T1000 (cell line): ENCODE data around the gene FIBIN.
A peak's percentile ranks its signal among the peaks of the same experiment; 100 is the strongest.
"Not testable (repeated sequence)": the region's sequence is repeated elsewhere in the genome, so short reads cannot be mapped to it uniquely, and the experiment has no call there.

ENCODE experiments used
- DNase-seq: peaks from one replicate; lab custom pipeline; 2025; ENCODE audit warnings: mixed read lengths; lab: John Stamatoyannopoulos, UW

The FIBIN gene

DNA sequence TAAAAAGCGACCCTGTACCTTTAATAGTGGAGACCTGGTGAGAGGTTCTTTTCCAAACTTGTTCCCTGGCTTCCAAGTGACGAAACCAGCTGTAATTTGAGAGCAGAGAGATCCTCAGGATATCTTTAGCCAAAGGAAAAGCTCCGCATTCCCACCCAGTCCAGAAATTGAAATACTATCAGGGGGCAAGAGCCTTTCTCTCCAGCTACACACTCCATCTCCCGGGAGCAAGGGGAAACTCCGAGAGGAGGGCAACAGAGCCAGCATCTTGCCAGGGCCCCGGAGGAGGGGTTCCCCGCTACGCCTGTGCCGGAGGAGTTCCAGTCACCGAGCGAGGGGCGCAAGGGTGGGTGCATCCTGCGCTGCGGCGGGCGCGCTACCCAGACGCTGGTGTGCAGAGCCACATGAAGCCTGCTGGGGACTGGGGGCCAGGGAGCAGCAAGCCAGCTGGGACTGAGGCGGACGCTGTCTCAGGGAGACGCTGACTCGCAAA lies at the start of gene FIBIN:
Gene FIBIN (plus strand): TSS at position 148 of the 493 bp plus-strand sequence. CDS start 415 bp downstream, outside the sequence.
- no peak for DNase-seq

GRCh38 chr11:26944866-26945664 lies 48.8 kb upstream of the FIBIN start:
- no peak for DNase-seq

- DNase-seq: no peak
Measured at GRCh38 chr11:26946257-26946716, 47.6 kb upstream of the FIBIN start.

- peak; percentile 74 for DNase-seq
Measured at GRCh38 chr11:26947379-26947844, 46.5 kb upstream of the FIBIN start.

- DNase-seq: no peak
Measured at GRCh38 chr11:26947904-26948639, 45.8 kb upstream of the FIBIN start.

- DNase-seq: no peak
Measured at GRCh38 chr11:26948881-26949280, 45.0 kb upstream of the FIBIN start.

- DNase-seq: no peak
Measured at GRCh38 chr11:26949846-26950245, 44.1 kb upstream of the FIBIN start.

GRCh38 chr11:26950260-26950719 lies 43.6 kb upstream of the FIBIN start:
- peak; percentile 3 for DNase-seq

DNA sequence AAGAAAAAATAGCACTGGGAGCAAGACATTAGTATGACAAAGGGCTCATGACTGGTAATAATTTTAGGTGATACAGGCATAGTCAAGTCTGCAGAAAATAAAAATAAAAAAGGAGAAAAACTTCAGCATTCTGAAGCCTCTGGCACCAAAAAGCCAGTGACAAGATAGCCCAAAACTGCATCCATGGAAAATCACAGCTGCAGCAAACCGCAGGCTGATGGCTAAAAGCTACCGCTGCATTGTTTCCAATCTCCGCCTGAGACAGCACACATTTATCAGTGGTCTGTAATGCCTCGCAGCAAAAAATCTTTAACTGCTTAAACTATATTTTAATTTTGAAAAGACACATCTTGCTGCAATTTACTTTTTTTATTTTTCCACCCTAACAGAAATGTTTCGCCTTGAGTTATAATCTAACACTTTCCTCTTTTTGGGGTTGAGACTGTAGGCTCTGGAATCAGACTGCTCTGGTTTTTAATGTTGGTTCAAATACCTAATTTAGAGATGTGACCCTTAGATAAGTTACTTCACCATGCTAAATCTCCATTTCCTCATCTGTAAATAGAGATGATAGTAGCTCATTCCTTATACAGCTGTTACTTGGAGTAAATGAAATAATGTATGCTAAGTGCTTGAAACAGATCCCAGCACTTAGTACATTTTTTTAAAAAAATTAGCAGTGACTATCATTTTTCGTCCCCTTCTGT lies 42.0 kb upstream of the FIBIN start:
- DNase-seq: no peak

DNA sequence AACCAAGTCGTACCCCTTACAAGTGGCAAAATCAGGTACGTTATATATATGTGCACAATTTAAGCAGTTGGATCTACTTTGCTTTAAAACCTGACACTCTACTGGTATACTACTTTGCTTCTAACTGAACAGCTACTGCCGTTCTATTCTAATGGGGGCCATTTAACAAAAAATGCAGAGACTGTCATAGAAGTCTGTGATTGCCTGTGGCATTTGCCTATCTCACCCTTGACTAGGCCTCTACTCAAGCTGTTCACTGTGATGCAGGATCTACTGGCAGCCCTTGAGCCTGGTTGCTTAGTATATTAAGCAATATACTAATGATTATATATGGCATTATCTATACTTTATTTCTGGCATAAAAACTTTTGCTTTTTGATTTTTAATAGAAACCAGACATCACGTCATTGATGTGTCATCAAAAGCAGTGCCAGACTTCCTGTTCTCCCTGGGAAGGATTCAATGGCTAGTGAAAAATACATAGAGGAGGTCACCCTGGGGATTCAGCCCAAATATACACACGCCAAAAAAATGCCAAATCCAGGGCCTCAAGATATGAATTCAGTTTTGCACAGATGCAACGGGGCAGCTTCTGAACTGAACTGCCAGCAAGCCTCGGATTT lies 40.0 kb upstream of the FIBIN start:
- DNase-seq: no peak

GRCh38 chr11:26958005-26958701 lies 35.8 kb upstream of the FIBIN start:
- no peak for DNase-seq

DNA sequence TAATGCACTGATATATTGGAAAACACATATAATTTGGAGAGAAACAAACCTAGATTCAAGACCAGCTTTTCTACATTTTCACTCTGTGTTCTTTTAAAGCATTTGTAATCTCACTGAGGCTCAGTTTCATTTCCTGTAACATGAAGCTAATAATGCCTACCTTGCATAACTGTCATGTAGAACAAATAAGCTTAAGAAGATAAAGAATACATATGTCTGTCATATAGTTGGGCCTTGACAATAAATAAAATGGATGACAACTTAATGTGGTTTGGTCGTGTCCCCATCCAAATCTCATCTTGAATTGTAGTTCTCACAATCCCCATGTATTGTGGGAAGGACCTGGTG lies 35.2 kb upstream of the FIBIN start:
- no peak for DNase-seq

DNA sequence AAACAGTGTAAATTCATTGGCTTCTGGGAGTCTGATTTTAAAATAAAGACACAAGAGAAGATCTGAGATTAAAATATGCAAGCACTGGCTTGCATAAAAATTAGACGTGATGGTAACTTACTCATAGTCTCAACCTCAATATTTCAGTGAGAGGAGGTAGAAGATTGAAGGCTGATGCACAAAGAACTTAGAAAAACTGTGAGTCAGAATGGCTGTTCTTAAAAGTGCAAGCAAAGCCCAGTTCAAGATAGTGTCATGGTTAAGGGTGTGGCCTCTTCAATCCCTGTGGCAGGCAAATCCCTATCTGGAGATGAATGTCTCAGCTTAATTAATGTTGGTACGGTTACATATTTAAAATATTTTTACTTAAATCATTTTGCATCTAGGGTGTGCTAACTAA lies 33.6 kb upstream of the FIBIN start:
- no peak for DNase-seq

DNA sequence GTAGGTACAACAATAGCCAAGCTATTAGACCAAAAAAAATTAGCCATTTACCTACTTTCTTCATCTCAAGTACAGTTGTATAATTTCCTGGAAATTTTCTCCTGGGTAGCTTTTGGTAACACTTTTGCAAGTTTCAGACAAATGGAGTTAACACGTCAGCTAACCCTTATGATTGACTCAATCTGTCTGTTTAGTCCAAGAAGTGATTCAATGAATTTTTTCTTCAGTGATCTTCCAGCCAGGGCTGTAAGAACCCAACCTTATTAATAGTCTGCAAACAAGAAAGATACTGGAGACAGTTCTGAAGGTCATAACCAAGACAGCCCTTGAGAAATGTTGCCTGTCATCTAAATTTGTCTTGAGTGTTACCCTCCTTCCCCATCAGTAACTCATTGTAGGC lies 30.1 kb upstream of the FIBIN start:
- no peak for DNase-seq

DNA sequence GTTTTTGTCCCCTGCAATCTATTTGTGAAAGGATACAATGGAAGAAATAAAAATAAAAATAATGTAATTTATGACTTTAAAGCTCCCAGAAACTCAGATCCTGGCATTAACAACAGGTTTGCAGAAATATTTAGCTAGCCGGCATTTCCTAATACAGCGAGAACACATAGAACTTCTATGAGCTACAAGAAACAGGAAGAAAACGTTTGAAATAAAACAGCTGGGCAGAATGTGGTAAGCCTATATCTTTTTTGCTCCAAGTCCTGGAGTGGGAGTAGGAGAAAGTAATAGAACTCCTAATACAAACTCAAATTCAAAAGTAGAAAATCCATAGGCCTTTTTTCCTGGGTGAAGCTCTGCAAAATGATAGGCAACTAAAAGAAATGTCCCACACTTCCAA lies 29.6 kb upstream of the FIBIN start:
- no peak for DNase-seq

DNA sequence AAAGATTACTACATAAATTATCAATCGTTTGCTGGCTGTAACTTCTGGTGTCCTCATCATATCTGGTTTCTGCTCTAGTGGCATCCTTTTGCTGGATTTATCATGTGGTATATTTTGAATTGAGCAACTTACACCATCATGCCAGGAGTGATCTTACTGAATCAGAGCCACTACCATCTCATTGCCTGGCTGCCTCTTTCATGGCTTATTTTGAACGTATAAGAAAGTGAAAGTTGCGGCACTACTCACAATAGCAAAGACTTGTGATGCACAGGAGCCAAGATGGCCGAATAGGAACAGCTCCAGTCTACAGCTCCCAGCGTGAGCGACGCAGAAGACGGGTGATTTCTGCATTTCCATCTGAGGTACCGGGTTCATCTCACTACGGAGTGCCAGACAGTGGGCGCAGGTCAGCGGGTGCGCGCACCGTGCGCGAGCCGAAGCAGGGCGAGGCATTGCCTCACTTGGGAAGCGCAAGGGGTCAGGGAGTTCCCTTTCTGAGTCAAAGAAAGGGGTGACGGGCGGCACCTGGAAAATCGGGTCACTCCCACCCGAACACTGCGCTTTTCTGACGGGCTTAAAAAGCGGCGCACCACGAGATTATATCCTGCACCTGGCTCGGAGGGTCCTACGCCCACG lies 28.9 kb upstream of the FIBIN start:
- DNase-seq: not testable (repeated sequence)

DNA sequence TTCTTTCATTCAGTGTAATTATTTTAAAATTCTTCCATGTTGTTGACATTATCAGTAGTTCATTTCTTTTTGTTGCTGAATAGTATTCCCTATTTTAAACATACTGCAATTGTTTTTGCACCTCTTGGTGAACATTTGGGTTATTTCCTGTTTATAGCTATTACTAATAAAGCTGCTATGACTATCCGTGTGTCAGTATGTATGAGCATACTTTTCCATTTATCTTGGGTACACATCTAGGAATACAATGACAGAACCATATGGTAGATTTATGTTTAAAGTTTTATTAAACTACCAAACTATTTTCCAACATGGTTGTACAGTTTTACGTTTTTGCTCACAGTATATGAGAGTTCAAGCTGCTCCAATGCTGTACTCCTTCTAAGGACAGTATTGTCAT lies 22.0 kb upstream of the FIBIN start:
- DNase-seq: no peak

- DNase-seq: no peak
Measured at GRCh38 chr11:26974069-26974783, 19.7 kb upstream of the FIBIN start.

GRCh38 chr11:26974996-26975395 lies 18.9 kb upstream of the FIBIN start:
- no peak for DNase-seq

DNA sequence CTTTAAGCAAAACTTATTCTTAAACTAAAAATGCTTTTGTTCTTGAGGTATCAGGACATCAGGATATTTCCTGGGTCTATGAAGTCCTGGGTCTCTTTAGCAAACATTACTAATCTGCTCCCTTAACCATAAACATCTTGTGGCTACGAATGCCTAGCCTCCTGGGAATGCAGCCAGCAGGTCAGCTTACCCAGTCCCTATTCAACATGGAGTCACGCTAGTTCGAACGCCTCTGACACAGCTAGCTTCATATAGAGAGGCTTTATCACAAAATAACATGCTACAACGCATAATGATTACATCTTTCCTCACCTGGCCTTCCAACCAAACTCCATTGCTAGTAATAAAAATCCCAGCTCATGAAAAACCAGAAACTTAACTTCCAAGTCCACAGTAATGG lies 17.5 kb upstream of the FIBIN start:
- no peak for DNase-seq
